Fibroblast of mammary gland (primary cell): Measurements from ENCODE around the gene POU6F2.

Experiments
- DNase-seq: peaks from one replicate; pipeline ENCODE4 v3.0.0-alpha.2; 2010; ENCODE audit warnings: low read depth
- H3K4me3 ChIP-seq: 2 replicates; pipeline ENCODE4 v1.5.1; 2011; ENCODE audit warnings: low read depth, mild to moderate bottlenecking, low read length, moderate library complexity; ENCODE audit not compliant: control insufficient read depth
- CTCF ChIP-seq: conservative IDR thresholded peaks from 2 replicates; pipeline ENCODE4 v1.5.1; 2011; ENCODE audit warnings: low read depth, low read length, inconsistent platforms; ENCODE audit not compliant: control insufficient read depth, insufficient read depth

Gene POU6F2

GRCh38 chr7:39332142-39332541, 354.4 kb downstream of the POU6F2 start:
- no peak for TF ChIP-seq CTCF
- no peak for DNase-seq
- H3K4me3 ChIP-seq, result no peak overlapping the region

GRCh38 chr7:39333701-39334100, 356.0 kb downstream of the POU6F2 start:
- H3K4me3 ChIP-seq, result no peak overlapping the region
- TF ChIP-seq CTCF, result no peak
- DNase-seq, result no peak

GRCh38 chr7:39336442-39336841, 358.7 kb downstream of the POU6F2 start:
- TF ChIP-seq CTCF, result no peak
- no peak overlapping the region for H3K4me3 ChIP-seq
- peak; percentile 7 for DNase-seq

- no peak for TF ChIP-seq CTCF
- no peak overlapping the region for H3K4me3 ChIP-seq
- no peak for DNase-seq
Observed at GRCh38 chr7:39338716-39339115, 361.0 kb downstream of the POU6F2 start.

- H3K4me3 ChIP-seq, result no peak overlapping the region
- DNase-seq, result no peak
- TF ChIP-seq CTCF, result no peak
Observed at GRCh38 chr7:39339591-39339990, 361.9 kb downstream of the POU6F2 start.

GRCh38 chr7:39341083-39341482, 363.4 kb downstream of the POU6F2 start:
- no peak for DNase-seq
- H3K4me3 ChIP-seq, result no peak overlapping the region

More at GRCh38 chr7:39341083-39341482, 363.4 kb downstream of the POU6F2 start:
- TF ChIP-seq CTCF, result no peak
